ENCODE measurements around the gene WWOX. TPM values are rescaled to one million over a fixed set of nuclear protein-coding genes. Genes with fewer than 3 reads are reported as not detected.

Gene WWOX
- total RNA-seq, 1 experiment from 2014 or later: 79.9 TPM

- DNase-seq (ENCODE audit: low spot score): no peak
- POLR2A ChIA-PET (ENCODE audit: low non-redundant PET): interaction anchor here (0.6 kb wide), 1 partner anchor 187 kb away, joined by 3 read pairs; no protein-coding TSS in a partner anchor
- Histone ChIP-seq H3K36me3 (ENCODE audit: insufficient read depth, low read length, poor library complexity, severe bottlenecking) (no peaks in the 10 kb centered on the region), H3K27me3 (replicated peaks; ENCODE audit: insufficient read depth, low read depth, low read length, poor library complexity) (no peaks in the 10 kb centered on the region), H3K4me3 (ENCODE audit: low read depth, low read length, poor library complexity, severe bottlenecking) (no peak overlapping the region), H3K9me3 (ENCODE audit: low read depth, low read length, poor library complexity, severe bottlenecking) (no peaks in the 10 kb centered on the region), H3K4me1 (ENCODE audit: insufficient read depth, low read length, poor library complexity, severe bottlenecking) (no peaks in the 10 kb centered on the region), H3K27ac (ENCODE audit: low read depth, low read length, poor library complexity, severe bottlenecking) (no peak overlapping the region)
- intact Hi-C loops (cut with micrococcal nuclease; ENCODE audit: unreplicated experiment): no loop called here
- no peak for TF ChIP-seq EZH2 (IDR thresholded peaks at IDR 0.05; ENCODE audit: borderline replicate concordance, low read depth, low read length, poor library complexity, severe bottlenecking)
- TF ChIP-seq CTCF (conservative IDR thresholded peaks at IDR 0.05; ENCODE audit: low read depth, low read length): no peak
- CTCF ChIA-PET: no interaction called here
- no TSS peak for BruUV-seq (replicated peaks)
Observed at GRCh38 chr16:78060295-78060694, 39.2 kb upstream of the WWOX start.

GRCh38 chr16:78060809-78061208 is 38.6 kb upstream of the WWOX start:
- BruUV-seq (replicated peaks): no TSS peak
- intact Hi-C loops (cut with micrococcal nuclease; ENCODE audit: unreplicated experiment): no loop called here
- no peak overlapping the region for H3K4me3 ChIP-seq (ENCODE audit: low read depth, low read length, poor library complexity, severe bottlenecking)
- POLR2A ChIA-PET (ENCODE audit: low non-redundant PET): interaction anchor here (0.6 kb wide), 1 partner anchor 187 kb away, joined by 3 read pairs; no protein-coding TSS in a partner anchor
- H3K27ac ChIP-seq (ENCODE audit: low read depth, low read length, poor library complexity, severe bottlenecking): no peak overlapping the region
- no peaks in the 10 kb centered on the region for H3K4me1 ChIP-seq (ENCODE audit: insufficient read depth, low read length, poor library complexity, severe bottlenecking)
- no peak for DNase-seq (ENCODE audit: low spot score)
- H3K27me3 ChIP-seq (replicated peaks; ENCODE audit: insufficient read depth, low read depth, low read length, poor library complexity): no peaks in the 10 kb centered on the region
- TF ChIP-seq CTCF (conservative IDR thresholded peaks at IDR 0.05; ENCODE audit: low read depth, low read length): no peak
- TF ChIP-seq EZH2 (IDR thresholded peaks at IDR 0.05; ENCODE audit: borderline replicate concordance, low read depth, low read length, poor library complexity, severe bottlenecking): no peak
- H3K36me3 ChIP-seq (ENCODE audit: insufficient read depth, low read length, poor library complexity, severe bottlenecking): no peaks in the 10 kb centered on the region
- CTCF ChIA-PET: no interaction called here
- H3K9me3 ChIP-seq (ENCODE audit: low read depth, low read length, poor library complexity, severe bottlenecking): no peaks in the 10 kb centered on the region

- ChIA-PET POLR2A (ENCODE audit: low non-redundant PET) (no interaction called here), CTCF (no interaction called here)
- no peak overlapping the region for H3K4me3 ChIP-seq (ENCODE audit: low read depth, low read length, poor library complexity, severe bottlenecking)
- no peaks in the 10 kb centered on the region for H3K36me3 ChIP-seq (ENCODE audit: insufficient read depth, low read length, poor library complexity, severe bottlenecking)
- H3K27ac ChIP-seq (ENCODE audit: low read depth, low read length, poor library complexity, severe bottlenecking): no peak overlapping the region
- no peaks in the 10 kb centered on the region for H3K9me3 ChIP-seq (ENCODE audit: low read depth, low read length, poor library complexity, severe bottlenecking)
- TF ChIP-seq CTCF (conservative IDR thresholded peaks at IDR 0.05; ENCODE audit: low read depth, low read length) (no peak), EZH2 (IDR thresholded peaks at IDR 0.05; ENCODE audit: borderline replicate concordance, low read depth, low read length, poor library complexity, severe bottlenecking) (no peak)
- no peaks in the 10 kb centered on the region for H3K27me3 ChIP-seq (replicated peaks; ENCODE audit: insufficient read depth, low read depth, low read length, poor library complexity)
- BruUV-seq (replicated peaks): no TSS peak
- intact Hi-C loops (cut with micrococcal nuclease; ENCODE audit: unreplicated experiment): no loop called here
- H3K4me1 ChIP-seq (ENCODE audit: insufficient read depth, low read length, poor library complexity, severe bottlenecking): no peaks in the 10 kb centered on the region
- no peak for DNase-seq (ENCODE audit: low spot score)
Observed at GRCh38 chr16:78065319-78065718, 34.1 kb upstream of the WWOX start.

All from A673 (cell line).